ENCODE measurements around the gene OR52E1. TPM values are rescaled to one million over a fixed set of nuclear protein-coding genes. Genes with fewer than 3 reads are reported as not detected.

Gene OR52E1
- total RNA-seq, 1 donor, result not detected

GRCh38 chr11:5081405-5081804, 12.0 kb downstream of the OR52E1 start:
- no peak overlapping the region for H3K4me3 ChIP-seq (ENCODE audit: low read depth, low read length)
- TF ChIP-seq CTCF (IDR thresholded peaks at IDR 0.05; ENCODE audit: insufficient read depth, low read depth, low read length), result no peak
- no peak for DNase-seq (ENCODE audit: low read depth)

- DNase-seq (ENCODE audit: low read depth), result no peak
- no peak for TF ChIP-seq CTCF (IDR thresholded peaks at IDR 0.05; ENCODE audit: insufficient read depth, low read depth, low read length)
- no peak overlapping the region for H3K4me3 ChIP-seq (ENCODE audit: low read depth, low read length)
Measured at GRCh38 chr11:5083602-5084001, 14.2 kb downstream of the OR52E1 start.

GRCh38 chr11:5088556-5088955, 19.2 kb downstream of the OR52E1 start:
- no peak for DNase-seq (ENCODE audit: low read depth)
- no peak for TF ChIP-seq CTCF (IDR thresholded peaks at IDR 0.05; ENCODE audit: insufficient read depth, low read depth, low read length)
- H3K4me3 ChIP-seq (ENCODE audit: low read depth, low read length), result no peak overlapping the region

GRCh38 chr11:5090668-5091067, 21.3 kb downstream of the OR52E1 start:
- no peak for DNase-seq (ENCODE audit: low read depth)
- TF ChIP-seq CTCF (IDR thresholded peaks at IDR 0.05; ENCODE audit: insufficient read depth, low read depth, low read length), result no peak
- no peak overlapping the region for H3K4me3 ChIP-seq (ENCODE audit: low read depth, low read length)

- DNase-seq (ENCODE audit: low read depth), result no peak
- no peak overlapping the region for H3K4me3 ChIP-seq (ENCODE audit: low read depth, low read length)
- no peak for TF ChIP-seq CTCF (IDR thresholded peaks at IDR 0.05; ENCODE audit: insufficient read depth, low read depth, low read length)
Measured at GRCh38 chr11:5092821-5093585, 23.6 kb downstream of the OR52E1 start.

GRCh38 chr11:5096011-5096410, 26.6 kb downstream of the OR52E1 start:
- no peak for DNase-seq (ENCODE audit: low read depth)
- TF ChIP-seq CTCF (IDR thresholded peaks at IDR 0.05; ENCODE audit: insufficient read depth, low read depth, low read length), result no peak
- H3K4me3 ChIP-seq (ENCODE audit: low read depth, low read length), result no peak overlapping the region

GRCh38 chr11:5102246-5102645, 32.9 kb downstream of the OR52E1 start:
- H3K4me3 ChIP-seq (ENCODE audit: low read depth, low read length), result no peak overlapping the region
- TF ChIP-seq CTCF (IDR thresholded peaks at IDR 0.05; ENCODE audit: insufficient read depth, low read depth, low read length), result no peak
- DNase-seq (ENCODE audit: low read depth), result no peak

All from fibroblast of villous mesenchyme (primary cell).